ENCODE measurements around the gene NTM.
"Not testable (repeated sequence)": the region's sequence is repeated elsewhere in the genome, so short reads cannot be mapped to it uniquely, and the experiment has no call there.

The NTM gene

DNA sequence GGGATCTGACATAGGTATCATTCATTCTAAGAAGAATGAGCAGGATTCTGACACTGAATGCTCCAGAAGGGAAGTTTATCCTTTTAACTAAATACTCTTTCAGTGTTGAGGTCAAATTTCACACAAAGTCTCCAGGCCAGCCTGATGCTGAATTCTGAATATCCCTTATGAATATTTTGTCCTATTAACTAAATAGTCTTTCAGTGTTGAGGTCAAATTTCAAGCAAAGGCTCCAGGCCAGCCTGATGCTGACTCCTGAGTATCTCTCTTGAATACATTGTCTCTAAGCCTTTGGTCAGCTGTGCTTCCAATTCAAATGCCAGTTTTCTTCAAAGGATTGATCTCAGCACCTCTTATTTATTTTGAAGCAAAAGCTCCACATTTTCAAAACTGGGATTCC is 676.8 kb downstream of the NTM start:
- DNase-seq (ENCODE audit: low spot score), result no peak

DNA sequence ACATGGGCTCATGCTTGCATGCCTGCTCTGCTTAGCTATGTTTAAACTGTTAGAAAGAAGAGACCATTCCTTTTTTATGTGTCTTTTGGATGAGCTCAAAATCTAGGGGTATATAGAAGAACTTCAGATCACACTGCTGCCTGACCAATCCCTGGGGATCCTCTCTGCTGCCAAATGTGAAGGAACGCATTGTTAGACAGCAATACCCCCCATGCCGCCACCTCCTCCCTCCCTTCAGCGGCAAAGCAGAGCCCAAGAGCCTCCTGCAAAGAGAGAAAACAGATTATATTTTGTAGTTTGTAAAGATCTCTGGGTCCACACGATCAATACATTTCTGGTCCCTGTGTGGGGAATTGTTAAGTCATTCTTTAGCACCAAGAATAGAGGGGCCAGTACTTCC is 677.6 kb downstream of the NTM start:
- no peak for DNase-seq (ENCODE audit: low spot score)

DNA sequence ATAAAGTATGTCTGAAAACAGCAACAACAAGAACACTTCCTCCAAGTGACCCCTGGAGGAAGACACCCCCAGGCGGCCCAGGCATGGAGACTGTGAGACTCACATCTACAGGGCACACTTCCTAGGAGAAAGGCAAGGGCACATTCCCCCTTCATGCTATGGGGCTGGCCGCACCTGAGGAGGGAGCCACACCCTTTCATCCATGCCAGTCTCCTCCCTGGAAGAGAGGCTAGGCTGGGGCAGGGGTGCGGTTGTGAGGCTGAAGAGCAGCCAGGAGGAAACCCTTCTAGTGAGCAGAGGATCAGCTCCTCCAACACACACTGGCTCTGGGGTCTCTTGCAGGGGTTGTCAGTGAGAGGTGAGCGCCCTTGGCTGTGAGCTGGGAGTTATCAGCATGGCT is 678.8 kb downstream of the NTM start:
- DNase-seq (ENCODE audit: low spot score), result no peak

DNA sequence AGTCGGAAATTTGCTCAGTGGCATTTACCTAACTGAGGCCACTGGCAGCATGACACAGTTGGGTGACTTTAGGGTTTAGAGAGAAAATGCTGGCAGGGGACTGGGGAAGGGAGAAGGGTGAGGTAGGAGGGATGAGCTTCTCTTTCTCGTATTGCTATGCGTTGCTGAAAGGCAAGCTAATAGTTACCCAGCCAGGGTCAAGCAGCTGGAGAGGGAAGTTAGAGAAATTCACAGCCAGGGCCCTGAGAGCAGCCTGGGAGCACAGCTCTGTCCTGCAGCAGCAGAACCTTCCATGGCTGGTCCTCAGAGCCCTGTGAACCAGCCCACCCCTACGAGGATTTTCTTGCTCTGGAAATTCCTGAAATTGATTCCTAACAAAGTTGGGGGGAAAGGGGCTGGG is 679.6 kb downstream of the NTM start:
- DNase-seq (ENCODE audit: low spot score), result no peak

DNA sequence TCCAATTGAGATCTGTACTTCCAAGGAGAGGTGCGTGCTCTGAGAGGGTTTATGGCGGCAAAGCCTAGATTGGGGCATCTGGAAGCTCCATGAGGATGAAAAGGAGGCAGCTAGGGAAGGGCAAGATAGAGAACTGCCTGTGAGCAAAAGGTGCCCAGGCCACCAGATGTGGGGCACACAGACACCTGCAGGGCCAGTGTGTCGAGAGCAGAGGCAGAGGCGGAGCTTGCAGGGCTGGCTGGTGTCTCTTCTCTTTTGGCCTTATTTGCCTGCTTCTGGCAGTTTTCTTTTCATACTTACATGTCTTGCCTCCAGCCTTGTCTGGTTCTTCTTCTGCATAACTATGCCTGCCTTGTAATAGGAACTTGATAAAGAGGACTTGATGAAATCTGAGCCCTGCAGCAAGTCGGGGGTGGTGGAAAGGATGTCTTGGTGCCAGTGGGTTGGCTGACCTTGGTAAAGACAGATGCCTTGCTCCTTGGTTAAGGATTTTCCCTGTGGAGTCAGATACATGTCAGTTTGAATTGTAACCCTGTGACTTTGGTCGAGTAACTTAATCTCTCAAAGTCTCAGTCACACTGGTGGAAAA is 680.3 kb downstream of the NTM start:
- no peak for DNase-seq (ENCODE audit: low spot score)

DNA sequence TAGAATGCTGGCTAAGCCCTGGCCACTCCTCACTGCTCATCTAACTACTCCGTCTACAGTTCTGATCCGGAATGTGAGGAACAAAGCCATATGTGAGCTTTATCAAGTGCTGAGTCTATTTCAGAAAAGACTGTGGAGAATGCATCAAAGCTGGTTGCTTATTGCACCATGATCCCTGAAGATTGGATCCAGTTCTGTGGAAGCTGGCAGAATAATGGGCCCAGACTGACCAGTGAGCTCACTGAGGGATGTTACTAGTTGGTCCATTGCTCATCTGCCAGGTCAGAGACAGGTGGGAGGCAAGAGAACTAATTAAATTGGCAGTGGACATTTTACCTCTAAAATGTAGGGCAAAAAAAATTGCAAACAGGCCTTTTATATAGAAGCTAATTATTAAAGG is 681.3 kb downstream of the NTM start:
- no peak for DNase-seq (ENCODE audit: low spot score)

DNA sequence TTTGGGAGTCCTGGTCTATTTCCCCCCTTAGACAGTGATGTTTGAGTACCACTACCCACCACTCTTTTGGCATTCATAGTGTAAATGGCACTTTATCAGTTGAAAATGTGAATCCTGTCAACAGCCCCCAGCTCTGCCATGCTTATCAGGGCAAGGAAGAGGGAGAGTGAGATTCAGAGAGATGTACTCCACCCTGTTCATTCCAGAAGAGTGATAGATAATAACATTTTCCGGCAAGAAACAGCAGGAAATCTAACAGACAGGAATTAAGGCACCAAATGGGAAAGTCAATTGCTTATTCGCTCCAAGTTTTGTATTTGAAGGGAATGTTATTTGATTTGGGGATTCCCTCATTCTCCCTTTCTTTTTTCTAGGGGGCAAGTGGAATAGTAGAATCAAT is 681.9 kb downstream of the NTM start:
- no peak for DNase-seq (ENCODE audit: low spot score)

DNA sequence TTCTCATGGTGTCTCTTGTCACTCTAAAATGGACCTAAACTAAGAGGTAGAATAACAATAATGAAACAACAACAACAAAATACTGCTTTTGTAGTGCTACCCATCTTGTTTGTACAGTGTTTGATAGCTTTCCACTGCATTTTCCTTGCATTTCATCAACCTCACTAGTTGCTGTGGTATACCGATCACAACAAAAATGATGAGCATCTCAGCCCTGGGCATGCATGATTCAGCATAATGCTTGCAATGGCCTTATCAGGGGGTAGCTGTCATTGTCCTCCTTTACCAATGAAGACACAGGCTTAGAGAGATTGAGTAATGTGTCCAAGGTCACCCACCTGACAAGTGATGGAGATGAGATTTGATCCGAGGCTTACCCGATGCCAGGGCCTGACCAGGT is 682.5 kb downstream of the NTM start:
- no peak for DNase-seq (ENCODE audit: low spot score)

DNA sequence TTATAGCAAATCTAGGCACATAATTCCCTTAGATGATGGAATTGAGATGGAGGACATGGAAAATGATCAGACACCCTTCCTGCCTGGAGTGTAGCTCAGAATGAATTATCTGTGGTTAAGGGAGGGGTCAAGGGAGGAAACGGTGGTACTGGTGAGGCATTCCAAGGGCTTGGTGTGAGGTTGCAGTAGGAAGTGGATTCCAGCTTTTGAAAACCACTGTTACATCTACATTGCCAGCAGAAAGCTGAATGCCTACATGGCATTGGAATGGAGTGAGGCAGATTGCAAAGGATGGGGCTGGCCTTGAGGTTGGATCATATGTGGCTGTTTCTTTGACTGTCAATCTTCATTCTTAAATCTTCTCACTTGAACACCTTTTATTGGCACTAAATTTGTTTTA is 684.4 kb downstream of the NTM start:
- DNase-seq (ENCODE audit: low spot score), result no peak

DNA sequence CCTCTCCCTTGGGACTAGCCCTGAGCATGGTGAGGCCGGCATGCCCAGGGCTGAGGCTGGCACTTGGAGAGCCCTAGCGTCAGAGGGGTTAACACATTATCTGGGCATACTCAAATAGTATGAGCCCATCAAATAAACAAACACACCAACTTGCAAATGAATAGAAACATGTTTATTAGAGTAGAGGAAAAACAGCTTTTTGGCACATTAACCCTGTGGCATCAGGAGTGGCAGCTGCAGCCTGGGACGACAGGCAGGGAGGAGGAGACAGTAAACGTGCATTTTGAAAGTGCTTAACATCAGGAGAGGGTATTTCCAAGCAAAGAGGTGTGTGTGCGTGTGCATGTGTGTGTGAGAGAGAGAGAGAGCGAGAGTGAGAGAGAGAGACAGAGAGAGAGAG is 684.9 kb downstream of the NTM start:
- DNase-seq (ENCODE audit: low spot score), result no peak

DNA sequence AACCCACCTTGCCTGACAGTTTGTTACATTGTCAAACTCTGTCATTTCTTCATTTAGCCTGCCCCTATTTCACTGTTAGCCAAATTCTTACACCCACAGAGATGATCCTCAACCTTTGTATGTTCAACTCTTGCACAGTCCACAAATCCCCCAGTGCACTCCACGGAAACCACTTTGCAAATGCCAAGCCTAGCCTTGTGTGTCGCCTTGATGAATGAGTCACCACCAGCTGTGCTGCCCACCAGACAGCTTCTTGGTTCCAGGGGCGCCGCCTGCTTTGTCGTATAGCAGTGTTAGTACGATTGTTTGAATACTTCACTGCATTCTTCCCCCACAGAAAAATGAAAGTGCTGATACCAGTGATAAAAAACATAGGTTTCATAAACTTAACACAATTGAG is 686.3 kb downstream of the NTM start:
- DNase-seq (ENCODE audit: low spot score), result no peak

DNA sequence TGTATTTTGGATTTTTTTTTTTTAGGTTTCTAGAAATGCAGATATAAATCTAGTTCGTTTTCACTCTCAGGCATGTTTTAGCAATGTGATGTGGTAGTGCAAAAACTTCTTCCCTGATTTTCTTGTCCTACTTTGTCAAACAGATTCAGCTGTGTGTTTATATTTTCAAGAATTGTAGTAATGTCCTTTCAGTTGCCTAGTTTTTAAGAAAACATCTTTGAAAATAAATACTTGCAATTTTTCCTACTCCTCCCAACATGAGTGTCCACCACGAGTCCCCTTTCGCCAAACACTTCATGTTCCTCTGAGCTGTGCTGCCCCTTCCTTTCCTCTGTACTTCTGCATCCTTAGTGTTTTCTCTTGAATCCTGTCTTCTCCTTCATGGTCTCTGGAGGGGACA is 686.9 kb downstream of the NTM start:
- no peak for DNase-seq (ENCODE audit: low spot score)

DNA sequence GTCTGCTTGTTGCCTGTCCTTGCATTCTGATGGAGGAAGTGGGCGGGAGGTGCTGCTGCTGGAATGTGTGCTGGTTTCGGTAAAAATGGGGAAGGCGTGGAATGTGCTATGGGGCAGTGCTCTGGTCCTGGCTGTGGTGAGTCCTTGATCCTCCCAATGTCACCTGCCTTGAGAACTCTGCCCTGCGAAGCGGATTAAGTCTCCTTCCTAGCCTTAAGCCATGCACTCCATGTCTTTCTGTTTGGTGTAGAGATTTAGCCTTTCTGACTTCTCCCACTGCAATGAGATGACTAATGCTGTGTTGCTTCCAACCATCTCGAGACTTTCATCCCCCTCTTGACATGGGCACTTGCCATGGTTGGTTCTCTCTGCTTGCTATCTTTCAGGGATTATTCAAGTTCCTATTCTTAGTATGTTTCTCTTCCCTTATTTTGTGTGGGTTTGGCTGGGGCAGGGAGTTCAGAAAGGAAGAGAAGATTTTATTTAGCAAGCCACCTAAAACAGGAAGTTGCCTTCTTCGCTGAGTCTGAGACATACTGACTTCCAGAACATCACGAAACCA is 687.9 kb downstream of the NTM start:
- no peak for DNase-seq (ENCODE audit: low spot score)

DNA sequence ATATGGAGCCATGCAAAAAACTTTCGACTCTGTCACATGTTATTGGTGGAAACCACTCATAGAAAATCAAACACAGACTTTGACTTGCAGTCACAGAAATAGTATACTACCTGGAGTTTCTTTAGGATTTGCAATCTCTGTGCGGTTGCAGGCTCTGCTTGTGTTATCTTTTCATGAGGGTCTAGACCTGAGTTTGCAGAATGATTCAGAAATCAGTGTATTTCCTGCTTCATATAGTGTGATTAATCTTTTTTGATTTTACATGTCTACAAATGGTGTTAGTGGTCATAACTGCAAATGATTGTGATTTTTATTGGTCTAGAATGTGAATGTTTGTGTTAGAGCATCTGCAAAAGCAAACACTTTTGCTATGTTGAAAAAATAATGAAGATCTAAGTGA is 690.2 kb downstream of the NTM start:
- no peak for DNase-seq (ENCODE audit: low spot score)

DNA sequence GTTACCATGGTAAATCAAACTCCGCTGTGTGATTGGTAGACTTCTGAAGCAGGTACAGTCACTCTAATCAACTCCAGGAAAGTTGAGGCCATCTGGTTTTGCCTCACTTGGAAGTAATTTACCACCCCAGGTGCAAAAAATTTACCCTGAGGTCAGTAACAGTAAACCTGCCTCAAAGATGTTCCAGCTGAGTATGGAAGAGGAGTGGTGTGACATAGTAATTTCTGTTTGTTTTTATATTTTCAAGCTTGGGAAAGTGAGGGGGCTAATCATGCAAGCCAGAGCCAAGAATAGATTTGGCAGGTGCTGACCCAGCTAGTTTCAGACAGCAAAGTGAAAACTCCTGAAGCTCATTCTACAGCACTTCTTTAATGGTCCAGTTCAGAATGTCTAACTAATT is 691.6 kb downstream of the NTM start:
- no peak for DNase-seq (ENCODE audit: low spot score)

DNA sequence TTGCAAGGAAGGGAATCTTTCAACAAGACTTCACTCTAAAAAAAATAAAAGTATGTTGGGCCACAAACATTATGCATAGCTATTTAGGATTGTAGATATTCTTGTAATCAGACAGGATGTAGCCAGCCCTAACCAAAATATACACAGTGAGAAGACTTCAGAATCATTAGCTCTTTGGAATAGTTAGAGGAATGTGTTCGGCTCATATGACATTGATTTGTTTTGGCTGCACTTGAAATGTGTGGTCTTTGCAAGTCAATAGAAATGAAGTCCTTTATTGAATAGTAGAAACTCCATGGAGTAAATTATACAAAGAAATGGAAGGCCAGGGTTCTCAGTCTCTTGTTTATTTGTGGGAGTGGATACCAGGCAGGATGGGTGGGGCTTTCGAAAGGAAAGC is 692.1 kb downstream of the NTM start:
- DNase-seq (ENCODE audit: low spot score), result no peak

DNA sequence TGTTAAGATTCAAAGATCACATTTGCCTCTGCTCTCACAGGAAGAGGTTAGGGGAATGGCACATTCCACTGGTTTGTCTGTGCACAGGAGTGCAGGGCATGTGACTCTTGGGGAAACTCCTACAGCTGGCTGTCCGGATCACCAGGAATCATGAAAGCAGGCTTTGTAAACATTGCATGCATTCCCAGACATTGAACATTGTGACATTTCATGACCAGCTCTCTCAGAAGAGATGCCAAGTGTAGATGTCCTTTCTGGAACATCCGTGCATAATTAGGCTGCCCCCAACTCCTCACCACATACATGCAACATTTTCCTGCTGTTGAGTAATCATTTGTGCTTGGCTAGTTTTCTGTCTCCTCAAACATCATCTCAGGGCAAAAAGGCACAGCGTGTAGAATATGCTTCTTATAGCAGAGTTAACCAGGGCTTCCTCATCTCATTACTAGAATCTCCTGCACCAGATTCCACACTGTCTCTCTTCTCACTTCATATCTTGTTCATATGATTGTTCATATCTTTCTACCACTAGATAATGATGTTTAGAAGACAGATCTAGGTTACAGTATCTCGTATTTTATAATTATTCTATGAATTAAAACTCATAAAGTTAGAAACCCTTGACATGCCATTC is 694.7 kb downstream of the NTM start:
- DNase-seq (ENCODE audit: low spot score), result no peak

DNA sequence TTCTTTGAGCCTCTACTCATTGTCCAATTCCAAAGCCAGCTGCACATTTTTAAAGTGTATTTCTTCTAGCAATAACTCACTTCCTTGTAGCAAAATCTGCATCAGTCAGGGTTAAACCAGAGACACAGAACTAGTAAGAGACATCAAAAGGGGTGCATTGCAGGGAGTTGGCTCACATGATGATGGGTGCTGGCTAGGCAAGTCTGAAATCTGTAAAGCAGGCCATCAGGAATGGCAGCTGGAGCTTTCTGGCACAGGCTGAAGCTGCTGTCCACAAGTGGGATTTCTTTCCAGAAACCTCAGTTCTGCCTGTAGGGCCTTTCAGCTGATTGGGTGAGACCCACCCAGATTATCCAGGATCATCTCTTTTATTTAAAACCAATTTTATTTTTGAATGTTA is 698.1 kb downstream of the NTM start:
- no peak for DNase-seq (ENCODE audit: low spot score)

DNA sequence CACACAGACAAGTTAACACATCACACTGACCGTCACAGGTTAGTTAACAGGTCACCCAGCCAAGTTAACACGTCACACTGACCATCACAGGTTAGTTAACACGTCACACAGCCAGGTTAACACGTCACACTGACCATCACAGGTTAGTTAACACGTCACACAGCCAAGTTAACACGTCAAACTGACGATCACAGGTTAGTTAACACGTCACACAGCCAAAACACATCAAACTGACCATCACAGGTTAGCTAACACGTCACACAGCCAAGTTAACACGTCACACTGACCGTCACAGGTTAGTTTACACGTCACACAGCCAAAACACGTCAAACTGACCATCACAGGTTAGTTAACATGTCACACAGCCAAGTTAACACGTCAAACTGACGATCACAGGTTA is 699.2 kb downstream of the NTM start:
- DNase-seq (ENCODE audit: low spot score), result not testable (repeated sequence)

DNA sequence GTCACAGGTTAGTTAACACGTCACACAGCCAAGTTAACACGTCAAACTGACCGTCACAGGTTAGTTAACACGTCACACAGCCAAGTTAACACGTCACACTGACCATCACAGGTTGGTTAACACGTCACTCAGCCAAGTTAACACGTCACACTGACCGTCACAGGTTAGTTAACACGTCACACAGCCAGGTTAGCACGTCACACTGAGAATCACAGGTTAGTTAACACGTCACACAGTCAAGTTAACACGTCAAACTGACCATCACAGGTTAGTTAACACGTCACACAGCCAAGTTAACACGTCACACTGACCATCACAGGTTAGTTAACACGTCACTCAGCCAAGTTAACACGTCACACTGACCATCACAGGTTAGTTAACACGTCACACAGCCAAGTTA is 700.5 kb downstream of the NTM start:
- not testable (repeated sequence) for DNase-seq (ENCODE audit: low spot score)

DNA sequence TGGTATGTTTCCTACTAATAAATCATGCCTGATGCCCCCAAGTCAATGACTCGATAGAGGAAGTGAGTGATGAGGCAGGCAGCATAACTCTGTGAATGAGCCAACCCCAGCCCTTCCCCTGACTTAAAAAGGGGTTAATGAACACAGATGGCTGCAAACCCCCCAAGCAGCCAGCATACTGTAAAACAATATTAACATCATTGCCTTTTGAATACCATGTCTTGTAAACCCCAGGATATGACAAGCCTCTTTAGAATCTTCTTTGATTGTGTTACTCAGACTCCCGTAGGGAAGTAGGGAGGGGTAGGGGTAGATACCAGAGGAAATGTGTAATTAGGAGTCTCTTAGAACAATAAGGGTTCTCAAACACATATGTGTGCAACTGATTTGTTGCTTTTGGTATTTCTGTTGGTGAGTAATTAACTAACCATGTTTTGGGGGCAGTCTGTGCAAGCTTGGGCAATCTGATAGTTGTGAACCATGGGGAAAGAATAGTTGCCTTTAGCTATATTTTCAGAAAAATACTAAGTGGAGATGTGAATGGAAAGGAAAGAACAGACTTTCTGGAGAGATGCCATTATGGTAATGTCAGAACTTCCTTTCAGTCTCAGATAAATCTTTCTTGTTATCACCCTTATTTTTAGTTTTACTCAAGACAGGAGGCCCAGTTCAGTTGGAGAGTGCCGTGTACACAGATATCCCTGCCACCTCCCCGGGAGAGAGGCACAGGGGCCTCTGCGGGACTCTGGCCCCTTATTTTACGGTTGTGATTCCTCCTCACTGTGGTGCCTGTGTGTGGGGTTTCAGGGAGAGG is 701.8 kb downstream of the NTM start:
- no peak for DNase-seq (ENCODE audit: low spot score)

DNA sequence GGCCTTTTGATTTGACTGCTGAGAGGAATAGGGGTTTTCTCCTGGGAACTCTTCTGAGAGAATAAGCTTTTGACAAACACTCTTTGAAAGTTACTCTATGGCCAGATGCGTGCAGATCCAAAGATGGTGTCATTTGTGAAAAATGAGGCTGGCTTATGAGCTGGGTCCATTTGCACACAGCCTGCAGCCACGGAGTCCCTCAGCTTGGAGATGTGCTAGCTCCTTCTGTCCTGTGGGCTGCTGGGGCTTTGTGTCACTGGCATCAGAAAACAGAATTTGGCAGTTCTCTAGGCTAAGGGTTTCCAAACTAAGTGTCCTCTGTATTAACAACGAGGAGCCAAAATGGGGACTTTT is 702.4 kb downstream of the NTM start:
- DNase-seq (ENCODE audit: low spot score), result no peak

DNA sequence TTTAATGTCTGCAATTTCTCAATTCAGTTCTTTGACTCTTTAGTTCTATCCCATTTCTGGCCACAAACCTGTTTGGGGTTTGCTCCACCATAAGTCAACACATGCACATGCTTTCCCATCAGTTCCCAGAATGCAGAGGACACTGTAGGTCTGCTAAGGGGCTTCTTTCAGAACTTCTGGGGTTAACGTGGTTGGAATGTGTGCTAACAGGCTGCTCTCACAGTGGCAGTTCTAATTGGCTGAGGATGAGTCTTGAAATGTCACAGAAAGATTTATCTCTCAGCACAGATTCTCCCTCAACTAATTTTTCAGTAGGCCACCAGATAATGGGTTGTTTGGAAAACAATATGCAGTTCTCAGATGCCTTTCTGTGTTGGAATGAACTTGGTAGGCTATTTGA is 703.4 kb downstream of the NTM start:
- DNase-seq (ENCODE audit: low spot score), result no peak
